H1 (cell line): ENCODE data around the gene PRKD1. TPM values are rescaled to one million over a fixed set of nuclear protein-coding genes. Genes with fewer than 3 reads are reported as not detected.

ENCODE experiments used
- BACH1 ChIP-seq: IDR thresholded peaks from 2 replicates; pipeline ENCODE4 v1.6.1; 2012; ENCODE audit warnings: low read length, improper control_type of control experiment
- EGR1 ChIP-seq: IDR thresholded peaks from 2 replicates; pipeline ENCODE4 v1.6.1; 2011; ENCODE audit warnings: low read depth, low read length, borderline replicate concordance
- RAD21 ChIP-seq, 2 experiments: IDR thresholded peaks in 1 of 2; conservative IDR thresholded peaks in 1 of 2; 2 replicates each; pipeline ENCODE4 v1.6.1; 2011; ENCODE audit warnings: low read depth in 2 of 2, low read length in 2 of 2, improper control_type of control experiment in 1 of 2, inconsistent platforms in 1 of 2, mild to moderate bottlenecking in 1 of 2, moderate library complexity in 1 of 2
- SP2 ChIP-seq: IDR thresholded peaks from 2 replicates; pipeline ENCODE4 v1.6.1; 2012; ENCODE audit warnings: mild to moderate bottlenecking, low read length, inconsistent platforms
- polyA plus RNA-seq, 7 experiments: library from polyadenylated mRNA; depleted of rRNA in 3 of 7; stranded (reverse) in 5 of 7; unstranded in 2 of 7; fragments of >200 nt in 5 of 7; fragments of 200-250 nt in 2 of 7; gene quantifications; 1 replicate in 5 of 7; 2 replicates in 1 of 7; 4 replicates in 1 of 7; pipeline versions ENCODE4 v1.2.1 to v1.2.3, GENCODE V29; 2011 to 2013; ENCODE audit warnings: missing spikeins in 2 of 7, mixed read lengths in 2 of 7
- total RNA-seq: library from RNA; stranded (reverse); fragmentation: NEBNext Ultra II Directional; extraction: Animal tissue kit (Norgen Biotek cat#: 25700); gene quantifications from 2 replicates; pipeline ENCODE4 v1.2.1, GENCODE V29; 2021

Gene PRKD1
- total and polyA plus RNA-seq, 2 of the 8 experiments (the other 6 are each of a cell fraction or from before 2014, with no cell fraction given) = 3.6 to 6.8 TPM

DNA sequence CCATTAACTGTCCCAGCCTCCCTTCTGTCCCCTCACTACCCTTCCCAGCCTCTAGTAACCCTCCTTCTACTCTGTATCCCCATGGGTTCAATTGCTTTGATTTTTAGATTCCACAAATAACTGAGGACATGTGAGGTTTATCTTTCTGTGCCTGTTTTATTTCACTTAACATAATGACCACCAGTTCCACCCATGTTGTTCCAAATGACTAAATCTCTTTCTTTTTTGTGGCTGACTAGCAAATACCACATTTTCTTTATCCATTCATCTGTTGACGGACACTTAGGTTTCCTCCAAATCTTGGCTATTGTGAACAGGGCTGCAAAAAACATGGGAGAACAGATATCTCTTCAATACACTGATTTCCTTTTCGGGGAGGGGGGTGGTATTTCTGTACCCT lies 65.7 kb downstream of the PRKD1 start (continued):
- TF ChIP-seq RAD21 (IDR thresholded peaks at IDR 0.05 in 1 of 2, conservative IDR thresholded peaks at IDR 0.05 in 1 of 2; ENCODE audit: low read depth in 2 of 2, low read length in 2 of 2) (no peak), SP2 (no peak), EGR1 (no peak), BACH1 (no peak)
